Measurements from ENCODE around the gene ADGB.
A peak's percentile ranks its signal among the peaks of the same experiment; 100 is the strongest.
"Not testable (repeated sequence)": the region's sequence is repeated elsewhere in the genome, so short reads cannot be mapped to it uniquely, and the experiment has no call there.

Gene ADGB

GRCh38 chr6:146598772-146599405, at the start of gene ADGB:
Gene ADGB, plus strand, starts transcription at chr6:146598972. Its CDS starts 69 bp downstream, at chr6:146599041.
- DNase-seq, result peak; percentile 2 to 22

- DNase-seq, result no peak
Measured at GRCh38 chr6:146550911-146551310, 47.9 kb upstream of the ADGB start.

DNA sequence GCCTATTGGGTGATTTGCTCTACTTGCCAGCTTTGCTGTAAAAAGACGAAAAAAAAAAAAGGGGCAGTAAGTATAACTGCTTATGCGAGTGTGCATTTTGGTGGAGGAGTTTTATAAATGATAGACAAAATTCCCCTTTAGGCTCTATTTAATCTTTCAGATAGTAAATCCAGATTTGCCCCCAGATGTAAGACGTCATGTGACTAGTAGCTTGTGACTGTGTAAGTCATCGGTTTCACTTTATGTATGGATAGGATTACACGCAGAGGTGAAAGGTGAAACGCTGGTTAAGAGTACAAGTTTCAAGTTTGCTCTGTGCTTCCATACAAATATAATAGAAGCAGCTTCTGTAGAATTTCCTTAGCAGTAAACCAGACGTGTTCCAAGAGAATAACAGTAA, 47.2 kb upstream of the ADGB start:
- DNase-seq, result no peak

DNA sequence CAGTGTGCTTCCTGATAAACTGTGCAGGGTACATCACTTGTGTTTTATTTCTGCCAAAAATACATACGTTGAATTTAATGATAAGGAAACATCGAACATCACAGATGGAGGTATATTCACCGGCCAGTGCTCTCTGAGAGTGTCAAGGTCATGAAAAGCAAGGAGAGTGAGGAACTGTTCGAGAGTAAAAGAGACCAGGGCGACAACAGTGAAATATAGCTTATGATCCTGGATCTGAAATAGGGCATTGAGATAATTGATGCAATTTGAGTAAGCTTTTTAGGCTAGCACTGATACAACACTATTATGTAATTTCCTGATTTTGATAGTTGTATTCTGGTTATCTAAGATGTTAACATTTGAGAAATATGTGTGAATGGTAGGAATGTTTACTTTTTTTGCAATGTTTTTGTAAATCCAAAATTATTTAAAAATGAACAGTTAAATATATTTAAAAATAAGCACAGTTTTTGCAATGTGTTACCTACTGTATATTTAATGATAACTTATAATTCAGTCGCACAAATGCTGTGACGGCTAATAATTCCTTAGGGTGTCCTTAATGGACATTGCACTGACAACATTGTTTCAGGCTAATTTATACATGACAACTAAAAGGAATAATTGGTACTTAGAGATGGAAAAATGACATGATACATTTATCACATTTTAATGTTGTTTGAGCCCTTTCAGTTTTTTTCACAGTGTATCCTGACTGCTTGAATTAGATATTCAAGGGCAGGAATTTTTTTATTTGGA, 45.2 kb upstream of the ADGB start:
- no peak for DNase-seq

- DNase-seq, result no peak
Measured at GRCh38 chr6:146560607-146561006, 38.2 kb upstream of the ADGB start.

DNA sequence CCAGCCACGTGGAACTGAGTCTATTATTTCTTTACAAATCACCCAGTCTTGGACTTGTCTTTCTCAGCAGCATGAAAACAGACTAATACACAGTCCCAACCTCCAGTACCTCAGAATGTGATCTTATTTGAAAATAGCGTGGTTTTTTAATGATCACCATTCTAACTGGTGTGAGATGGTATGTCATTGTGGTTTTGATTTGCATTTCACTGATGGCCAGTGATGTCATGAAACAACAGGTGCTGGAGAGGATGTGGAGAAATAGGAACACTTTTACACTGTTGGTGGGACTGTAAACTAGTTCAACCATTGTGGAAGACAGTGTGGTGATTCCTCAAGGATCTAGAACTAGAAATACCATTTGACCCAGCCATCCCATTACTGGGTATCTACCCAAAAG, 32.1 kb upstream of the ADGB start:
- DNase-seq, result not testable (repeated sequence)

- not testable (repeated sequence) for DNase-seq
Measured at GRCh38 chr6:146568619-146569018, 30.2 kb upstream of the ADGB start.

- no peak for DNase-seq
Measured at GRCh38 chr6:146574211-146574610, 24.6 kb upstream of the ADGB start.

DNA sequence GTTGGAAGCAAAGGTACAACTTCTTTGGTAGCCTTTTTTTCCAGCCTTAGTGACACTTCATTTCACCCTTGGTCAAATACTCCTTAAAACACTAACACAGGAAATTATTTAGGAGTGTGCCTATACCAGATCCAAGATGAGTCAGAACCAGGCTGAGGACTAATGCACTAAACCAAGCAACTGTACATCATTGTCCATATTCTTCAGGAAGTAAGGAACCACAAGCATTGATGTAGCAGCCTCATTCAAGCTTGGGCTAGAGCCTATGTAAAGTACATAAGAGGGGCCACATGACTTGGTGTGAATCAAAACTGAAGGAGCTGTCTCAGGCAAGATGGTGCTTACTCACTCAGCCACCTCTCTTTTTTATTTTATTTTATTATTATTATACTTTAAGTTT, 20.7 kb upstream of the ADGB start:
- DNase-seq, result no peak

DNA sequence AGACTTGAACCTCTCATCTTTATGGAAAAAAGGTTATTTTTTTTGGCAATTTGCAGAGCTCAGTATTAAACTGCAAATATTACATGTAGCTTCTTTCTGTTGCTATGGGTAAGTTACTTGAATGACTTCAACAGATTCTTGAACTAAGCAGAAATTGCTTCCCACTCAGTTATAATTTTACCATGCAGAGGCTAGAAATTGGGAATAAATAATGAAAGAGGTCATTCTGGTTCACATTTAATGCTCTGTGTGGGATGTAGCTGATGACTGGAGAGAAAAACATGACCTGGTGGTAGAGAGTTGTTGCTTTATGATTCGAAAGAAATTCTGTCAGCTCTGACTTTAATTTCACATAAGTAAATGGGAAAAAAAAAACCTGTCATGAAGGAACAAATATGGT, 16.8 kb upstream of the ADGB start:
- DNase-seq, result no peak

- no peak for DNase-seq
Measured at GRCh38 chr6:146582857-146583256, 15.9 kb upstream of the ADGB start.

- no peak for DNase-seq
Measured at GRCh38 chr6:146583966-146584365, 14.8 kb upstream of the ADGB start.

DNA sequence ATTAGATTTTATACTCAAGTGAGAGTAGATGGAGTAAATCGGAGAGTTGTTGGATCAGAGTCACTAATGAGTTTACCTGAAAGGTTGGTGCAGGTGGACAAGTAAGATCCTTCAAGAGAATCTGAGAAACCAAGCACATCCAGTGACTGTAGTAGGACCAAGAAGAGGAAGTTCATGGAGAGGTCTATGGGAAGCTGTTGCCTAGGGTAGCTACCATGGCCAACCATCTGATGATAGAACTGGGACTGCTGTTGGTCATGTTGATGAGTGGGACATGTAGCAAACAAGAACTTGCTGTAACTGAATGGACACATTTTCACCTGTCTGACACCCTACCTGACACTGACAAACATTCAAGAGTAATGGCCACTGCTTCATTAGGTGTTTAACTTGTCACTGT, 11.3 kb upstream of the ADGB start:
- DNase-seq, result no peak

DNA sequence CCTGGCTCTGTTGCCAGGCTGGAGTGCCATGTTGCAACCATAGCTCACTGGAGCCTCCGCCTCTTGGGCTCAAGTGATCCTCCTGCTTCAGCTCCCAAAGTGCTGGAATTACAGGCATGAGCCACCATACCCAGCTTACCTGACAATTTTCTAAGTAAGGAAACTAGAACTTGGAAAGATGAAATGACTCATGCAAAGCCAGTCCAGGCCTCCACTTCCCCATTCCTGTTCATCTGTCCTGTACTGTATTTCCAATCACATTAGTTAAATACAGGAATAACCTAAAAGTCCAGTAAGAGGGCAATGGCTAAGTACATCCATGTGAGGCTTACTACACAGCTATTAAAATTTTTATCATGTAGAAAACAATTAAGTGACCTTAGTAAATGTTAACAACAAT, 8.3 kb upstream of the ADGB start:
- no peak for DNase-seq

GRCh38 chr6:146592451-146592850, 6.3 kb upstream of the ADGB start:
- no peak for DNase-seq

GRCh38 chr6:146593986-146594385, 4.8 kb upstream of the ADGB start:
- no peak for DNase-seq

GRCh38 chr6:146594495-146594894, 4.3 kb upstream of the ADGB start:
- no peak for DNase-seq

DNA sequence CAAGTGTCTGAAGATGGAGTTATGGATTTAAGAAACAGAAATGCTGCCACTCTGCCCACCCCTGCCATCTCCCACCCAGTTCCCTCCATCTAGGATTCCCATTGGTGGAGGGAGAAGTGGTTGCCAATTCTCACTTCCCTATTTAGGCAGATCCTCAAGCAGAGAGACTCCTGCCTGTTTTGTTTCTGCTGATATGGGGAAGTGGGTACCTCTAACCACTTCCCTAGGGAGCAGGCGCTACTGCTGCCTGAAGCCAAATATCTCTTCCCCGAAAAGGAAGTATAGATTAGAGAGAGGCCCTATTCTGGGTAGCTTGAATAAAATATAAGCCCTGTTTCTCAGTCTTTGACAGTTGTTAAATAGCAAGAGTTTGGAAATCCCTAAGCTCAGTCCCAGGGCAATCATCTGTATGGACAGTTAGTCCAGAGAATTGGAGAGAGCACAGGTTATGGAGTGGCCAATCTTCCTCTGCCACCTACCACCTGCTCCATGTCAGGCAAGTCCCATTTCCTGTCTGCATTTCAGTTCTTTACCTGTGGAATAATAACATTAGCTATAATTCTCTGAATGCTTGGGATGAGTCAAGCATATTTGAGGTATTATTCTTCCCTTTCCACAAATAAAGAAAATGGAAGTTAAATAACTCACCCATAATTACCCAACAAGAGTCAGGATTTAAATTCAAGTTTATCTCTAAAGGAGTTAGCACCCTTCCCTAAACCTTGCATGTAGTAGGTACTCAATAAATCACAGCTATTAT, 2.6 kb upstream of the ADGB start:
- DNase-seq, result no peak

GRCh38 chr6:146601352-146601751, 2.6 kb downstream of the ADGB start:
- DNase-seq, result no peak

GRCh38 chr6:146602526-146602925, 3.8 kb downstream of the ADGB start:
- no peak for DNase-seq

DNA sequence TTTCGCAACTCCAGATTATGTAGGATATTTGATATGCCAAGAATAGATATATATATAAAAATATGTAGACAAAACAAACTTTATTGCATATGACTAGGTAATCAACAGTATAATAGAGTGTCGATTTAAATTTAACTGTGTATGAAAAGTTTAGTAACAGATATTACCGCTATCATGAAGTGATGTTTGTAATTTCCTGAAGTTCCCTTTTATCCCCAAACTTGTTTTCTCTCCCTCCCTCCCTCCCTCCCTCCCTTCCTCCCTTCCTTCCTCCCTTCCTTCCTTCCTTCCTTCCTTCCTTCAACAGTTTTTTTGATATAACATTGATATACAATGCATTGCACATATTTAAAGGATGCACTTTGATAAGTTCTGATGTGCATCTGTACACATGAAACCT, 15.2 kb downstream of the ADGB start:
- no peak for DNase-seq

GRCh38 chr6:146620655-146621054, 21.9 kb downstream of the ADGB start:
- no peak for DNase-seq

DNA sequence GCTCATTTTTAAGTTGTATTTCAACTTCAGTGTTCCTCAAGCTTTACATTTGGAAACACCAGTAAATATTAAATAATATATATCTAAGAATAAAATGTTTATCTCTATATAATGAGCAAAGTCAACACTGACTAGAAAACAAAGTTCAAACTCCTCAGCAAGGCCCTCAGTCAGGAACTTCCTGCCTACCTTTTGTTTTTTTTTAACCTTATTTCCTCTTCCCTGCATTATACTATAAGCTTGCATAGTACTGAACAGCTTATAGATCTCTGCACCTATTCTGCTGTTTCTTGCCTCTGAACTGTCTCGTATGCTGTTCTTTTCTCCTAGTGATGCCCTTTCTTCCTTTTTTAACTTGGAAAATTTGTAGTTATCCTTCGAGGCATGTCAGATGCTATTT, 29.6 kb downstream of the ADGB start:
- DNase-seq, result no peak

DNA sequence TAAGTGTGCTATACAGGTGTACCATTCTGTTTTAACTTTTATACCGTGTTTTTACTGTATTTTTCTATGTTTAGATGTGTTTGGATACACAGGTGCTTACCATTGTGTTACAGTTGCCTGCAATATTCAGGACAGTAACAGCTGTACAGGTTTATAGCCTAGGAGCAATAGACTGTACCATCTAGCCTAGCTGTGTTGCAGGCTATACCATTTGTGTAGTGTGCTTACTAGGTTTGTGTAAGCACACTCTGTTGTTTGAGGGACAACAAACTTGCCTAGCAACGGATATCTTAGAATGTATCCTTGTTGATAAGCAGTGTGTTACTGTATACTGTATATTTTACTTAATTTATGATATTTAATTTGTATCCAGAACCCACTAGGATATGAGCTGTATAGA, 35.2 kb downstream of the ADGB start:
- no peak for DNase-seq
